Measurements from ENCODE around the gene KATNB1.

- TF ChIP-seq CTCF (IDR thresholded peaks at IDR 0.05; ENCODE audit: low read length) (no peak), EZH2 (IDR thresholded peaks at IDR 0.05; ENCODE audit: borderline replicate concordance, low read length) (no peak)
These were observed 15.4 kb downstream of the KATNB1 start for GRCh38 chr16:57750796-57751538.
